GM20000 (cell line): ENCODE measurements around the gene TMEM121B.

Experiments used
- DNase-seq: peaks from one replicate; pipeline ENCODE4 v3.0.0; 2012; ENCODE audit warnings: low spot score
- TF ChIP-seq, protein P1 (sequence below): IDR thresholded peaks from 2 replicates; pipeline ENCODE4 v1.5.1; 2012; ENCODE audit warnings: mild to moderate bottlenecking, control low read depth; ENCODE audit errors: extremely low read depth, missing control alignments

TMEM121B gene

GRCh38 chr22:17120281-17120680, 879 bp downstream of the TMEM121B start:
- TF ChIP-seq, protein P1, sequence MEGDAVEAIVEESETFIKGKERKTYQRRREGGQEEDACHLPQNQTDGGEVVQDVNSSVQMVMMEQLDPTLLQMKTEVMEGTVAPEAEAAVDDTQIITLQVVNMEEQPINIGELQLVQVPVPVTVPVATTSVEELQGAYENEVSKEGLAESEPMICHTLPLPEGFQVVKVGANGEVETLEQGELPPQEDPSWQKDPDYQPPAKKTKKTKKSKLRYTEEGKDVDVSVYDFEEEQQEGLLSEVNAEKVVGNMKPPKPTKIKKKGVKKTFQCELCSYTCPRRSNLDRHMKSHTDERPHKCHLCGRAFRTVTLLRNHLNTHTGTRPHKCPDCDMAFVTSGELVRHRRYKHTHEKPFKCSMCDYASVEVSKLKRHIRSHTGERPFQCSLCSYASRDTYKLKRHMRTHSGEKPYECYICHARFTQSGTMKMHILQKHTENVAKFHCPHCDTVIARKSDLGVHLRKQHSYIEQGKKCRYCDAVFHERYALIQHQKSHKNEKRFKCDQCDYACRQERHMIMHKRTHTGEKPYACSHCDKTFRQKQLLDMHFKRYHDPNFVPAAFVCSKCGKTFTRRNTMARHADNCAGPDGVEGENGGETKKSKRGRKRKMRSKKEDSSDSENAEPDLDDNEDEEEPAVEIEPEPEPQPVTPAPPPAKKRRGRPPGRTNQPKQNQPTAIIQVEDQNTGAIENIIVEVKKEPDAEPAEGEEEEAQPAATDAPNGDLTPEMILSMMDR = no peak
- DNase-seq = peak; percentile 86

- no peak for DNase-seq
These were observed 1.5 kb downstream of the TMEM121B start for GRCh38 chr22:17119481-17120202.

DNA sequence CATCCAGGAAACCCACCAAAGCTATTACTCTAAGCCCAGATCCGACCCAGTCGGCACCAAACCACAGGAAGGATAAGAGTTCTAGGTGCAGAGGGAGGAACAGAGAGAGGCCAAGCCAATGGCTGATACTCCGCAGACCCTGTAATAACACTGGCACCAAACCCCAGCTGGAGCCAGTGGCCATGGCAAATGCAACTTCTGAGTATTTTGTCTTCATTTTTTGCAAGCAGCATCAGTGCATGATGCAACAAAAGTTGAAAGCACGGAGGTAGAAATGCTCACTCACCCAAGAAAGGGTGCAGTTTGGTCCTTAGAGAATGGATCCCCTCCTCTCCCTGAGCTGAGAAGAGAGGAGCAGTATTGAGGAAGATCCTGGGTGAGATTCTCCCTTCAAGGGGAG, 2.8 kb downstream of the TMEM121B start:
- TF ChIP-seq, protein P1 = no peak
- DNase-seq = no peak

More at GRCh38 chr22:17119481-17120202, 1.5 kb downstream of the TMEM121B start:
- TF ChIP-seq, protein P1 = no peak

DNA sequence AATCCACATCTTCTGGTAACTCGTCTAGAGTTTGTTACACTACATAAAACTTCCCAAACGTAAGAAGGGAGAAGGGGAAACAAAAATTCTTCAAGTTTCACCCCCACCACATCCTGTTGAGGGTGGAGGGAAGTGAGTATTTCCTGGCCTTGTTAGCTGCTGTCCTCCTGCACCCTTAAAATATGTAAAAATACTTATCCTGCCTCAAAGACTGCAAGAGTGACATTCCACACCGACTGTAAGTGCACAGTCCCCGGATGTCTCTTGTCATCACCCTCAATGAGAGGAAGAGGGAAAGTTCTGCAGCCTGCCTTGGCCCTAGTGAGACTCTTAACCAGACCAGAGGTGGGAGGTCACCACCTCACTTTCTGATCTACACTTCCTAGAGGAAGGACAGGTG, 3.3 kb downstream of the TMEM121B start:
- no peak for DNase-seq

GRCh38 chr22:17117400-17117799, 3.8 kb downstream of the TMEM121B start:
- no peak for DNase-seq

More for the DNA sequence above, 3.3 kb downstream of the TMEM121B start:
- TF ChIP-seq, protein P1 = no peak

DNA sequence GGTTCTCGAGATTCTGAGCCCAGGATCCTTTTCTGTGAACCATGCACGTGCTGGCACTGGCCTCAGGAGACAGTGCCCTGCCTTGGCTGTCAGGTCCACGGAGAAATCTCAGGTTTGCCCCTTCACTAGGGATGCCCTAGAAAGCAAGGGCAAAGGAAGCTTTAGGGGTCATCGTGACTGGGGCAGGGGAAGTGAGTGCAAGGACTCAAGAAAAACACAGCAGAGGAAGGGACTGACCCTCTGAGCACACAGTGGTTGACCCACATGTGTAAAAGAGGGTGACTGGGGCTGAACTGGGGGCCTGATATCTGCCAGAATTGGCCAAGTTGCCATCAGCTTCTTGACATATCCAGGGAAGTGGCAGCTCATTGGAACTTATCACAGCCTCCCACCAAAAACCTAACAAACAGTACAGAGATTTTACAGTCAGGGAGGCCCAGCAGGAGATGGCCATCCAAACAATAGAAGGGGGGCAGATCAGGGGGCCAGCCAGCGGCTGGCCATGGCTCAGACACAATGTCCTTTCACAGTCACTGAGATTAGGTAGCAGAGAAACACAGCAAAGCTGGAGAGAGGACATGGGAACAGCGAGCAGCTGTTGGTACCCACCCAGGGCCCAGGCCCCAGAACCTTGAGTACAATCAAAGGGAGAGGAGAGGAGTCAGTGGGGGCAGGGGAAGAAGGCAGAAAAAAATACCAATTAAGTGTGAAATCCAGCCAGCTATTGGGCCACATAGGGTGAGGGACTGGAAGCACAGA, 4.4 kb downstream of the TMEM121B start:
- TF ChIP-seq, protein P1 = no peak
- no peak for DNase-seq

More at GRCh38 chr22:17117400-17117799, 3.8 kb downstream of the TMEM121B start:
- TF ChIP-seq, protein P1 = no peak

DNA sequence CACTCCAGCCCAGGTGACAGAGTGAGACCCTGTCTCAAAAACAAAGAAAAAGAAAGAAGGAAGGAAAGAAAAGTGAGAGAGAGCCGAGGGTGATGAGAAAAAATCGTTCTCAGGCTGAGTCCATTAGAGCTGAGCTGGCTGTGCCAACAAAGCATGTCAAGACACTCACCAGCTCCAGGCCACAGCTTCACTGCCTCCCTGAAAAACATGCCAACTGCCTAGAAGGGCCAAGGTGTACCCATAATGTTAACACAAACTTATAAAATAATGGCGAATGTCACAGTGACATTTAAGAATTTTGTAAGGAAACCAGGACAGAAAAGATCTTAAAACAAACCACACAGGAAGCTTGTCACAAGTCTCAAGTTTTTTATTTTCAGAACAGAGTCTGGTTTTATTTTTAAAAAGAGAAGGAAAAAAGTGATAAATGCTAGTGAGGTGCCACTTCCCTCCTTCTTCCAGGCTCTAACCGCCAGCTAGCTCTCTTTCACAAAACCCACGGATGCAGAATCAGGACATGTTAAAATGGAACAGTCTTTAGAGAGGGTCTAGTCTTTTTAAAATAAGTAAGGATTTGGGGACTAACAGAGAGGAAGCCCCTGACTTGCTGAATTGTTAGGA, 5.1 kb downstream of the TMEM121B start:
- TF ChIP-seq, protein P1 = no peak
- DNase-seq = no peak
